K562 (cell line): ENCODE results near the gene SIDT2. TPM values are rescaled to one million over a fixed set of nuclear protein-coding genes. Genes with fewer than 3 reads are reported as not detected.

Experiments
- REST ChIP-seq, 2 experiments: fragments of 450-650 bp; formaldehyde crosslinking in 1 of 2; IDR thresholded peaks; 2 replicates each; pipeline versions ENCODE4 v1.4.0 to v1.6.1; 2014 to 2020; ENCODE audit warnings: mild to moderate bottlenecking in 2 of 2, borderline replicate concordance in 1 of 2, low read depth in 1 of 2
- polyA plus RNA-seq, 8 experiments: library from polyadenylated mRNA; depleted of rRNA in 4 of 8; stranded (reverse) in 5 of 8; unstranded in 3 of 8; fragments of >200 nt; fragmentation: Nextera tagmentation in 2 of 8; fragmentation: Illumina TruSeq in 1 of 8; extraction: Ambion mirVana in 2 of 8; extraction: Trizol in 1 of 8; gene quantifications; 2 replicates each; pipeline versions ENCODE4 v1.2.1 to v1.2.3, GENCODE V29; 2011 to 2014; ENCODE audit warnings: inconsistent platforms in 1 of 8, missing spikeins in 1 of 8
- total RNA-seq, 7 experiments: library from RNA; depleted of rRNA in 6 of 7; stranded (reverse); fragments of >200 nt in 6 of 7; fragmentation: Illumina TruSeq in 2 of 7; extraction: Trizol in 2 of 7; gene quantifications; 2 replicates each; pipeline versions ENCODE4 v1.2.1 to v1.2.3, GENCODE V29; 2011 to 2021; ENCODE audit warnings: low replicate concordance in 1 of 7

The SIDT2 gene
- total and polyA plus RNA-seq, 9 of the 15 experiments (the other 6 are each of a cell fraction or from before 2014, with no cell fraction given): 2.4 to 20.2 (median 6.5) TPM

GRCh38 chr11:117226388-117227385 is 48.1 kb downstream of the SIDT2 start (continued):
- TF ChIP-seq REST (IDR thresholded peaks at IDR 0.05; ENCODE audit: borderline replicate concordance) (peak; percentile 75; the same call in 1 of the 2 replicates), REST (CRISPR knock-in tag; IDR thresholded peaks at IDR 0.05; ENCODE audit: low read depth) (no peak)
- TF ChIP-seq, all 486 proteins: peak for 10
